Stimulated activated CD4-positive, alpha-beta T cell treated with anti-CD3 and anti-CD28 coated beads, Interleukin-15, amount 100 ng/mL, for 24 hours (primary cell): ENCODE measurements around the gene GOLPH3.
"Not testable (repeated sequence)": the region's sequence is repeated elsewhere in the genome, so short reads cannot be mapped to it uniquely, and the experiment has no call there.

Experiments
- DNase-seq: peaks from one replicate; pipeline ENCODE4 v3.0.0-alpha.2; 2020

Gene GOLPH3

DNA sequence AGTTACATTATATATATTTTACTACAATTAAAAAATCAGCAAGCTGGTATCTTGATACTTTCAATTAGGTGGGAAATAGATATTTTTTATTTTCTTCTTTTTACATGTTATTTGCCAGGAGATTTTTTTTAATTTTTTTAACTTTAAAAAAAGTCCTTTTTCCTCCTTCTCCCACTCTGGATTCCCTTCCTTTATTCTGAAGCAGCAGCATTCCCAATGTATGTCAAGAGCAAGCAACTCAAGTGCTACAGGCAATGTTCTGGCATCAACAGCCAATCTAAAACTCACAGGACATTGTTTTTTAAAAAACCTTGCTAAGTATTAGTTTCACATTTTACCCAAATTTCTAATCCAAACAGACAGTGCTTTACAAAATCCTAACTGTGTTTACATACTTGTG is 41.4 kb downstream of the GOLPH3 start:
- no peak for DNase-seq

DNA sequence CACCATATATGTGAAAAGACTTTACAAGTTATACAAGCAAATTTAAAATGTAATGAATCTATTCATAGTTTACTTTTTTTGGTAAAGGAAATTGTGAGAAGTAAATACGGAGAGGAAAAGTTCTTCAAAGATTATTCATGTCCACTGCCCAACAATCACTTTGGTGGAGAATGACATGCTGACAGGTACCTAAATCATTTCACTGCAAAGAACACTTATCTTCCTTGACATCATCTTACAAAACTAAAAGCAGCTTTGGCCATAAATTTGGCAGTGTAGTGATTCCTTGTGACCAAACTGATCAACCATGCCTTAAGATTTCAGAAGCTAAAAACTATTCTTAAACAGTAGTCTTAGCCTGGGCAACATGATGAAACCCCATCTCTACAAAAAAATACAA is 42.5 kb downstream of the GOLPH3 start:
- no peak for DNase-seq

GRCh38 chr5:32130865-32131264 is 43.3 kb downstream of the GOLPH3 start:
- no peak for DNase-seq

- DNase-seq, result no peak
Observed at GRCh38 chr5:32129074-32129598, 45.0 kb downstream of the GOLPH3 start.

GRCh38 chr5:32127711-32128110 is 46.4 kb downstream of the GOLPH3 start:
- no peak for DNase-seq

DNA sequence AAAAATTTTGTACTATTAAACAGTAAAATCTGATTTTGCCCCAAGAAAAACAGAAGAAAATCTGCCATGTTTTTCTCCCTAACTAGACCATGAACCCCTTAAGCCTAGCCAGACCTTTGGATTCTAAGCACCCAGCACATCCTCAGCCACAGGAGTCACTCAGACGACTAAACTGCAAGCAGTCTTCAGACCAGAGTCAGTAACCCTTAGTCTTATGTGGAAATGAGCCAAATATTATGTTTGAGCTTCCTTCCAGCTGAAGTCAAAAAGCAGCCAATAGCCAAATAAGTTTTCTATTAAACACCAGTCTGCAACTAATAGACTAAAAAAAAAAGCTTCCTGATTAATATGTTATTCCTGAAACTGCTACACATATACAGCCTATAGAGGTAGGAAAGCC is 47.4 kb downstream of the GOLPH3 start:
- DNase-seq, result no peak

- no peak for DNase-seq
Observed at GRCh38 chr5:32123889-32124676, 50.0 kb downstream of the GOLPH3 start.

GRCh38 chr5:32123058-32123805 is 50.9 kb downstream of the GOLPH3 start:
- DNase-seq, result no peak

- DNase-seq, result not testable (repeated sequence)
Observed at GRCh38 chr5:32118922-32119321, 55.2 kb downstream of the GOLPH3 start.

GRCh38 chr5:32116574-32117313 is 57.4 kb downstream of the GOLPH3 start:
- DNase-seq, result no peak

DNA sequence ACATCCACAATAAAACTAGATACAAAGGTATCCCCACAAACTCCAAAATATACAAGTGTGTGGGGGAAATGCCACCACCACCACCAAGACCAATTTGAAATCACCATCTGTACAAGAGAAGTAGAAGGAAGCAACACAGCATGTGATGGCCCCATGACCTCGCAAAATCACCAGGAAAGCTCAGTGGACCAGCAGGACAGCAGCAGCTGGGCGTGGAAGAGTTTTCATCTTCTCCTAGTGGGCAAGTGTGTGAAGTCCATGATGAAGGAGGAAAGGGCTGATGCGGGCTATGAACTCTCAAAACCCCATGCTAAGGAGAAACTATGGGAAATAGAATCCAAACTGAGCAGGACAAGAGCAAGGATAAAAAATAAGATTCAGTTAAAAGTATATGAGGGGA is 58.1 kb downstream of the GOLPH3 start:
- no peak for DNase-seq

DNA sequence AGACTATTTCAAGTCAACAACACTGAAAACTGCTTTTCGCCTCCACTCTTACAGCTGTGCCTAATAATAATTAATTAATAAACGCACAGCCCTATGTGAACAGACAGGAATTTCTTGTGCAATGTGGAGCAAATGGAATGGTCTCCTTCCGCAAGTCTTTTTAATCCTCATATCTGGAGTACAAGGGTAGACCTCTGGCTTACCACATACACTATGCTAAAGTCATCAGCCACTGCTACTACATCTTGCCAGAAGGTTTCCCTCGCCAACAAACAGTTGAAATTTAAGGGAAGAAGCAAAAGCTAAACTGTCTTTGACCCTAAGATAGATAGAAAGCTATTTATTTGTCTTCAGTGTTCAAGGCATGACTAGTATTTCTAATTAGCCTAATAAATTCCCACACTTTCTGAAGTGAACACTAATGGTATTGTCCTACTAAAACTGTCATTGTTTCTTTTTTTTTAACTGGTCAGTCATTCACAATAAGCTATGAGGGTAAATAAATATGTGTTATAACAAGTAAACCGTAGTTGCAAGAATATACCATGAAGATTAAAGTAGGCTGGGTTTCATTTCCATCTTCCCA is 63.9 kb downstream of the GOLPH3 start:
- DNase-seq, result no peak

DNA sequence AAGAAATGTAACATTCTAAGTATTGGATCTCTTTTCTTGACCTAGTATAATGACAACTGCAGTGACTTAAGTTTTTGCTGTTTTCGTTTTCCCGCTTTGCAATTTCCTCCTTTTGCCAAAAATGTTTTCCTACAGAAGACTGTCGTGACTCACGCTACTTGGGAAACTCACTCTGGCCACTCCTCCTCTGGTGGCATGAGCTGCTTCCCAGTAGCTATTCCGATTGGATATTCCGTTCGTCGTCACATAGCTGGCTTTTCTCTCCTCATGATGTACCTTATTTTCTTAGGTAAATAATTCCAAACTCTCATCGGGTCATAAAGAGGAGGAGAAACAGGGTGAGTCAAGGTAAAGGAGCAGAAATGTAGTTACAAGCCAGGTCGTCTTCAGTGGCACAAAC is 64.9 kb downstream of the GOLPH3 start:
- DNase-seq, result no peak

DNA sequence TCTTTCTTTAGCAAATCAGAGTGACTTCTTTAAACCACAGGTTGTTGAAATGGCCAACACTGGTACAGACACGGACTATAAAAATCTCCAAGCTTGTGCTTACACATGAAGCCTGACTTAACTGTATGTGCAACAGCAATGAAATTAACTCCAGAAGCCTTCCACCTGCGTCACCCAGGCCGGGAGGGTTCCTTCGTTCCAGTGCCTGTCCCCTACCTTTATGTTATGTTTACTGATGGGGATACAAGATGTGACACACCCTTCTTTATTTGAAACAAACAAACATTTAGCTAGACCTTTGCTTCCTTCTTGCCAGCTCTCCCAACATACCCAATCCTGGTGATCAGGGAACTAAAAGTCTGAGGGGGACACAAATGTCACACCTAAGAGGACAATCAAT is 66.0 kb downstream of the GOLPH3 start:
- no peak for DNase-seq

DNA sequence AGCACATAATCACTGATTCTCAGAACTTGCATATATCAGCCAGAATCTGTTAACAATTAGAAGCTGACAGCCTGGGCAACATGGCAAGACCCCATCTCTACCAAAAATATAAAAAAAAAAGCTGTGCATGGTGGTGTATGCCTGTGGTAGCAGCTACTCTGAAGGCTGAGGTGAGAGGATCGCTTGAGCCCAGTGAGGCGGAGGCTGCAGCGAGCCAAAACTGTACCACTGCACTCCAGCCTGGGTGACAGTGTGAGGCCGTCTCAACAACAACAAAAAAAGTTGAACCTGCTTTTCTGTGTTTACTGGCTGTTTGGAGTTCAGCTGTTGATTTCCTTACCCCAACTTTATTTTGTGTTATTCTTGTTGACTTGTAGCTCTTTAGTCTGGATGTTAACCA is 66.8 kb downstream of the GOLPH3 start:
- DNase-seq, result no peak

GRCh38 chr5:32103521-32103920 is 70.6 kb downstream of the GOLPH3 start:
- DNase-seq, result no peak

DNA sequence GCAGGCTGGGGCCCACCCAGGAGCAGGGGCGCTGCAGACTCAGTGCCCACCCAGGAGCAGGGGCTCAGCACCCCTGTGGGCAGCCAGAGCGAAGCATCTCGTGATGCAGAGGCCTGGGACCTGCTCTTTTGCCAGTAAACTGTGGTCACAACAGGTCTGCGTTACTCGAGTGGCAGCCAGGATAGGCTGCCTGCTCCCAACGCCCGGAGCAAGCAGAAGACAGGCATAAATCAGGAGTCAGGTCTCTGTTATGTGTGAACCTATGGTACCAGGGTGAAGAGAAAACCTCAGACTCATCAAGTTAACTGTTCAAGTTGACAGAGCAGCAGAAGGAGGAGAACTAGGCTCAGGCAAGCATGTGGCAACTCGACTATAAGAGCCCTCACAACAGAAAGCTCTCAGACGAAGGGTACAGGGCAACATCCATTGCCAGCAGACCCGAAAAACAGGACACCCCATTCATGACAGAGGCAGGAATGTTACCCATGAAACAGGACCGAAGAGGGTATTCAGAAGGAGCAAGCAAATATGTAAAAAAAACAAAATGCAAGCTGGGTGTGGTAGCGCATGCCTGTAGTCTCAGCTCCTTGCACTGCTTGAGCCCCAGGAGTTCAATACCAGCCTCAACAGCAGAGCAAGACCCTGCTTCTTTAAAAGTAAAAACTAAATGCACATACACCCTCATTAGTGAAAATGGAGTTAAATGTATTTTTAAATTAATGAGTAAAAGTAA is 71.7 kb downstream of the GOLPH3 start:
- DNase-seq, result no peak

DNA sequence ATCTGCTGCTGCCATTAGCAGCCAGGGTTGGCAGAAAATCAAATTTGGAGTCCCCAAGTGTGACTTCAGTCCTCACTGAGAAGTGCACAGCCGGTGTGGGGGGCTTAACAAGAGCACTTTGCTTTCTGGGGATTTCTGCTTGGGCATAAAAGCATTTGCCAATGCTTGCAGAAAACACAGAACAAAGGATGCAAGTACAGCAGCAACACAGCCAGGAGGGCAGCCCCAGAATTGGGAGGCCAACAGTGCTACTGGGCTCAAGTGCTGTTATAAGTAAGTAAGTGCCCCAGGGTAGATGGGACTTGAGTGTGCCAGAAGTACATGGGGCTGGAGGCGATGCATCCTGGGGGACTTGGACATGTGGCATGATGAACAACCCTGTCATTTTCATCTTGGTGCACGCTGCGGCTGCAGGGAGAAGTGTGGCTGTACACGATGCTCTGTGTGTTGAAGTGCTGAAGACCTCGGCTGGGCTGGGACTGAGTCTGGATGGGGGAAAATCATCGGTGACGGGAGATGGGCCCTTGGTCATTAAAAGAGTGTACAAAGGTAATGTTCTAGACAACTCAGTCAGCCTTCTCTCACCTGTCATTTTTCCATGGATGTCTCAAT is 73.3 kb downstream of the GOLPH3 start:
- no peak for DNase-seq

DNA sequence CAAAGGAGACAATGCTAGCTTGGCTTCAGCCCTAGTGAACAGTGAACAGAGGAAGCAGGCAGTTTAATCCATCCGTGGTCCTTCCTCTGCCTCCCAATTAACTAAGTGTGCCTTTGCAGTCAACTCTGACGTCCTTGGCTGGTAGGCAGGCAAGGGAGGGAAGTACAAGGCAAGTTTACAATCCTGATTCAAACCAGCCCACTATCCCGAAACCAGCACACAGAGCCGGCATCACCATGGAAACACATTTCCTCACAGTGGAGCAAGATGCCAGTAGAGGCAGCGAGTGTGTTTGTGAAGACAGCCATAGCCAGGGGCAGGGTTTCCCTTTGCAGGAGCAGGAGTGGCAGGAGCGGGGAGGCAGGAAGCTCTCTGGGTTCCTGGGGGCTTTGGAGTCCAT is 73.9 kb downstream of the GOLPH3 start:
- no peak for DNase-seq

DNA sequence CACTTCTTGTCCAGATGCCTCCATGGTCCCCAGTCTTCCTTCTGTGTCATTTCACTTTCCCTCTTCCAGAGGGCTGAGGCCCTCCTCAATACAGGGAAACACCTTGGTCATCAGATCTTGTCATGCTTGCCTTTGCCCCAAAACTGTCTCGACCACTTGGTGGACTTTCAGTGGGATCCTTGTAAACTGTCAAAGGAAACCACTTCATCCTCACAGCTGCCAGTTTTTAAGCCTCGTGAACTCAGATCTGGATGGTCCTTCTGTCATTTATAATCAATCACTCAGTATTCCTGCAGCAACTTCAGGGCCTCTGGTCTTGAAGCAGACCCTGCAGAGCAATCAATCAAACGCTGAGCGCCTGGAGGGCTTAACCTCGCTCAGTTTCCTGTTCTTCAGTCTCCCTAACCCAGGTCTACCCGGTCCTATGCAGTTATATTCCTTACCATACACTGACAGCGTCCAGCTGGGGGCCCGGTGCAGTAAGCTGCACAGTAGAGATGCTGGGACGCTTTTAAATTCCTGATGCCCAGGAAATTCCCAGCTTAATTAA is 74.6 kb downstream of the GOLPH3 start:
- no peak for DNase-seq

DNA sequence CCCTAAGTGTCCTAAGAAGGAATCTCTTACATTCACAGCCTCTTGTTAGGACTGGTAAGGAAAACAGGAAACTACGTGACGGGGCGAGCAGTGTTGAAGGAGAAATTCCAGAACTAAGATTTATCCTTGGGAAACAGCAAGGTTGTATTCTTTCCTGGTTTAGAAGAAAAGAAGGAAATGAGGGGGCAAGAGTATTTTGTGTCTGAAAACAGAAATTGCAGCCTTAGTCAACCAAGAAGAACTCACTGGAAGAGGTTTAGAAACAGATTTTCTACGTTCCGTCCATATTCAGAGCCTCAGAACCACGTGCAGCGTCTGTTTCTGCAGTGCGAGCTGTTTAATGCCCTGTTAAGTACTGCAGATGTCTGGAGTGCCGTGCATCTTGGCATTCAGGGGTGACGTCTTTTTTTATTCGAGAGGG is 75.2 kb downstream of the GOLPH3 start:
- DNase-seq, result no peak

- DNase-seq, result no peak
Observed at GRCh38 chr5:32098291-32098690, 75.8 kb downstream of the GOLPH3 start.
